DLD1 (cell line): ENCODE measurements around the gene TRERF1.
"Not testable (repeated sequence)": the region's sequence is repeated elsewhere in the genome, so short reads cannot be mapped to it uniquely, and the experiment has no call there.

ENCODE experiments used
- in situ Hi-C: cut with HindIII; loops from 2 replicates; pipeline ENCODE4 v1.10.0; 2017; ENCODE audit warnings: low sequenced_read_pairs

TRERF1 gene

DNA sequence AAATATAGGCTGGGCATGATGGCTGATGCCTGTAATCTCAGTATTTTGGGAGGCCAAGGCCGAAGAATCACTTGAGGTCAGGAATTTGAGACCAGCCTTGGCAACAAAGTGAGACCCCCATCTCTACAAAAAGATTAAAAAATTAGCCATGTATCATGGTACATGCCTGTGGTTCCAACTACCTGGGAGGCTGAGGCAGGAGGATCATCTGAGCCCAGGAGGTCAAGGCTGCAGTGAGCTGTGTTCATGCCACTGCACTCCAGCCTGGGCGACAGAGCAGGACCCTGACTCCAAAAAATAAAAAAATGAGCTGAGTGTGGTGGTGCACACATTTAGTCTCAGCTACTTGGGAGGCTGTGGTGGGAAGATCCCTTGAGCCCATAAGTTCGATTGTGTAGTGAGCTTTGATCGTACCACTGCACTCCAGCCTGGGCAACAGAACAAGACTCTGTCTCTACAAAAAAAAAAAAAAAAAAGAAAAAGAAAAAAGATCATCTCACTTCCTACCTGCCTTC lies 246.9 kb downstream of the TRERF1 start:
- in situ Hi-C loops: no loop called here

DNA sequence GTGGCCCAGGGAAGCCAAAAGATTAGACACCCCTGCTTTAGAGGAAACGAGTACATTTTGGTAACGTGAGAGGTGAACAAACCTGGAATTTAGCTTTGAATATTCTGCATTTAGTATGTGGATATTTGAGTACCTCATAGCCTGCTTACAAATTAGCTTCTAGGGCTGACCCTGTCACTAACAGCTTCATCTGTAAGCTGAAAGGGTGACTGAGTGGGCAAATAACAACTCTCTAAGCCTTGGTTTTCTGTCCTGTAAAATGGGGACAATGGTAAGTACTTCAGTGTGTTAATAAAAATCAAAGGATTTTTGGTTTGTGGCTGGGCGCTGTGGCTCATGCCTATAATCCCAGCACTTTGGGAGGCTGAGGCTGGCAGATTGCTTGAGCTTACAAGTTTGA lies 248.5 kb downstream of the TRERF1 start:
- in situ Hi-C loops: no loop called here

DNA sequence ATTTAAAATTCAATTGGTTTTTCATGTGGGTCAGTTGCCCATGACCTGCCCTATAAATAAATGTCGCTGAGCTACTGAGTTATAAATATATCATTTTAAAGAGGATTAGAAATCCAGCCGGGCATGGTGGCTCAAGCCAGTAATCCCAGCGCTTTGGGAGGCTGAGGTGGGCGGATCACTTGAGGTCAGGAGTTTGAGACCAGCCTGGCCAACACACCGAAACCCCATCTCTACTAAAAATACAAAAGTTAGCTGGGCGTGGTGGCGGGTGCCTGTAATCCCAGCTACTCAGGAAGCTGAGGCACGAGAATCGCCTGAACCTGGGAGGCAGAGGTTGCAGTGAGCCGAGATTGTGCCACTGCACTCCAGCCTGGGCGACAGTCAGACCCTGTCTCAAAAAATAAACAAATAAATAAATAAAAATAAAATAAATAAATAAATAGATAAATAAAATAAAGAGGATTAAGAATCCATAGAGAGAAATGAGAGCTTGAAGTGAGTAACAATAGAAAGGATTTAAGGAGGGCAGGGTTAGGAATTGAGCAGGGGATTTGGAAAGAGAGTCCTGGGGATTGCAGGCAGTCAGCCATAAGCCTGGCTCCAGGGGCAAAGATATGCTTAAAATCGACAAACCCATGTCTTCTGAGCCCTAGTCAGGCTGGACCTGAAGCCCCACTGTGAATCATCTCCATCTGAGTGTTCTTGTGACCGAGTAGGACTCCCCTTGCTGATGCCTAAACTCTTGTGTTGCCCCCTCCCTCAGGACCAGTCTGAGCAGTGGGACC lies 249.4 kb downstream of the TRERF1 start:
- in situ Hi-C loops: not testable (repeated sequence)

DNA sequence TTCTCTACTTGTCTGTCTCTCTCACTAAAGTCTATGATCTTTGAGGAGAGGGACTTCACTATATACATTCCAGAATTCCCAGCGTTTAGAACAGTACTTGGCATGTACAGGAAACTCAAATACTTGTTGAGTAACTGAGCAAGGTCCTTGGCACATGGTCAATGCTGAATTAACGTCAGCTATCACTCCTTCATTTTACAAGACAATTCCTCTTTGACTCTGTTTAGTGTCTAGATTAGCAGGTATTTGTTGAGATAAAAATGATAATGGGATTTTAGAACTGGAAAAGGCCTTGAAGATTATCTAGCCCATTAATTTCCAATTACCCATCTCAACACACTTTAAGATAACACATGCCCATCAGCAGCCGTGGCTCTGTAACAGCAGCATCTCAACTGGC lies 250.3 kb downstream of the TRERF1 start:
- in situ Hi-C loops: no loop called here

DNA sequence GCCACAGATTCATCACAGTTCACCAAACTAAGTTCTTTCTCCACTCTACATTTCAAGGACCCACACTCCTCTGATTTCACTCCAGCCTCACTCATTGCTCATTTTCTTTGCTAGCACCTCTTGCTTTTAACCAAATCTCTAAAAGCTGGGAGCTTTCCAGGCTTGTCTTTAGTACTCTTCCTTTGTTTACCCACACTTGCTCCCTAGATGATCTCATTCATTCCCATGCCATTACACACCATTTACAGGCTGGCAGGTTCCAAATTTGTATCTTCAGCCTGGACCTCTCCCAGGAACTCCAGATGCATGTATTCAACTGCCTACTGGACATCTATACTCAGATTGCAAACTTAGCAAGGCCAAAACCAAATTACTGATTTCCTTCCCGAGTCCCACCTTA lies 251.7 kb downstream of the TRERF1 start:
- in situ Hi-C loops: no loop called here

DNA sequence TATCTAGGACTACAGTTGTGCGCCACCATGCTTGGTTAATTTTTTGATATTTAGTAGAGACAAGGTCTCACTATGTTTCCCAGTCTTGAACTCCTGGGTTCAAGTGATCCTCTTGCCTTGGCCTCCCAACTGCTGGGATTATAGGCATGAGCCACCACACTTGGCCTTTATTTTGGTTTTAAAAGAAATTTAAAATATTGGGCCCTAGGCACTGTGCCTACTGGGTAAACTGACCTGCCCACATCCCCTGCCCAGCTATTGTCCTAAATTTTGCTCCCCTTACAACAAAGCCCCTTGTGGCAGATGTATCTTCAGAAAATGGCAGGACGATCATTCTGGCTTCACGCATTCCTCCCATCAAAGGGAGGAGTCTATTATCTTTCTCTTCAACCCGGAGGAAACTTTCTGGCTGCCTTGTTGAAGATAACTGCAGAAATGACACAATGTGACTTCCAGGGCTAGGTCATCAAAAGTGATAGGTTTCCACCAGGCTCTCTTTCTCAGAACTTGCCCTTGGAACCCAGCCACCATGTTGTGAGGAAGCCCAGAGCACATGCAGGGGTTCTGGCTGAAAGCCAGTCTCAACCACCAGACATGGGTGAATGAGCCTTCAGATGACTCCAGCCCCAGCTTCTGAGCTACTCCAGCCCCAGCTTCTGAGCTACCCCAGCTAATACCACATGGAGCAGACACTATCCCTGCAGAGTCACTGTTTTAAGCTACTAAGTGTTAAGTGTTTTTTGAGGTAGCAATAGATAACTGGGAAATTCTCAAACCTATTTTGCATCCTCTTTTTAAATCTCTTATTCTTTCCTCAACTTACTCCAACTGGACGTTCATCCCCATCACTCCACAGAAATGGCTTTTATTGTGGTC lies 252.4 kb downstream of the TRERF1 start:
- in situ Hi-C loops: no loop called here

DNA sequence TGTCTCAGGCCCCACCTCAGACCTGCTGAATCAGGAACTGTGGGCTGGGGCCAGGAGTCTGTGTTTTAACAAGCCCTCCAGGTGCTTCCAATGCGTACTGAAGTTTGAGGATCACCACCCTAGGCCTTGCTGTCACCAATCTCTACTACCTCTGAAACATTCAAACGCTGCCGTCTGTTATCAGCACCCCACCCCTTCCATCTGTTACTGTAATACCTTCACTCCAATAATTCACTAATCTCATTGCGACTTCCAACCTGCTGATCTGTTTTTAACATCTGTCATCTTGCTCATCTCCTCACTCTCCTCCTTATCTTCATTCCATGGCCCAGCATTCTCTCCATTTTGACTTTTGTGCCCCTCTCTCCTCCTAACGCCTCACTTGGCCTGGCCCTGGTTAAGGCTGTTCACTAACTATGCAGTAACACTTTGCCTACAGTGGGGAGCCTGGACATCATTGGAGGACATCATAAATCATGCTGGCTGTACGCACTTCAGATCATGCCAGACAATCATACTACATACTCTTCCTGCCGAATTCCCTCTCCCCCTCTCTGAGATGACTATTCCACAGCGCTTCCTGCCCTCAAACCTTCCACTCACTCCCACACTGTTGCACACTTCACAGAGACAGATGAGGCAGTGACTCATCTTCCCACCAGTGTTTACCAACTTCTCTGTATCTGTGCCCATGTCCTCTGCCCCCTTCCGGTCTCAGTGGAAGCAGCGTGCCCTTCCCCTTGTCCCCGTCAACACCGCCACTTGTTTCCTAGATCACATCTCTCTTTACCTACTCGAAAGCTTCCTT lies 254.0 kb downstream of the TRERF1 start:
- in situ Hi-C loops: no loop called here

DNA sequence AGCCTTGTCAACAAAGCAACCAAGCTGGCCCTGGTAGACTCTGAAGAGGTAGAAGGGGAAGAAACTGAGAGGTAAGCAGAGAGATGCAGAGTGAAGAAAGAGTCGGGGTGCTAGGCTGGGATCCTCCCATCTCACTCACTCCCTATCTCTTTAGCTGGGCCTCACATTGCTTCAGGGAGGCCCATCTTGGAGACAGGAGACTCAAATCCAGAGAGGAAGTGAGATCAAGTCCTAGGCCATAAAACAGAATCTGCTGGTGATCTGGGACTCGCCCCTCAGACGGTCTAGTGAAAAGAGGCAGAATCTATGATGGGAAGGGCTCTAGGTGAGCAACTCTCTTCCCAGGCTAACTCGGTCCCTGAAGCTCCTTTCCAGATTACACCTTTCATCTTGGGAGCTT lies 256.3 kb downstream of the TRERF1 start:
- in situ Hi-C loops: no loop called here

DNA sequence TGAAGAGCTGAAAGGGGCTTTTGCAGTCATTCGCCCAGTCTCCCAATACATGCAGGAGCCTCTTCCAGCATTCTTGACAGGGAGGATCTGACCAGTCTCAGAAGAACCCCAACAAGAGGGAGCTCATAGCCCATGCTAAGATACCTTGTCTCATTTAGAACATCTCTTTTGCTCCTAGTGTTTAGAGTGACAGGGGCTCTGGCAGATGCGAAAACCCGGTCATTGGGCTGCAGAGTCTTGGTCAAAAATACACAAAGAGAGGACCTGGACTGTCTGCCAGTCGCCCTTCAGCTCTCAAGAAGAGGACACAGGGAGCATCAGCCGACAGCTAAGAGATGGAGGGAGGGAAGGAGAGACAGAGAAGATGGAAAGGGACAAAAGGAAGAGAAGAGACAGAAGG lies 257.7 kb downstream of the TRERF1 start:
- in situ Hi-C loops: no loop called here

DNA sequence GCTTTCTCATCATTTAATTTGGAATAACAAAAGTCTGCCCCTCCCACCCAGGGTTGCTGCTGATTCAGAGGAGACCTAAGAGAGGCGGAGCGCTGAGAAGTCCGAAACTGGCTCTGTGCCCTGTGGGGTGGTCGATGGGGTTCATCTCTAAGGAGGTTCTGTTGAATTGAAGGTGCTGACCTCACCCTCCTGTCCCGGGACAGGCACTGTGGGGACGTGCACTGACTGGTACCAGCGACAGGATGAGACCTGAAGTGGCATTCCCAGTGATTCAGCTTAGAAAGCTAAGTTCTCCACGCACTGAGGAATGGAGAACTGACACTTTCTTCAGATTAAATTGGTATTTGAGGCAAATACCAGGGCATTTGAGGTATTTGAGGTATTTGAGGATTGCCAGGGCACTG lies 258.2 kb downstream of the TRERF1 start:
- in situ Hi-C loops: no loop called here

DNA sequence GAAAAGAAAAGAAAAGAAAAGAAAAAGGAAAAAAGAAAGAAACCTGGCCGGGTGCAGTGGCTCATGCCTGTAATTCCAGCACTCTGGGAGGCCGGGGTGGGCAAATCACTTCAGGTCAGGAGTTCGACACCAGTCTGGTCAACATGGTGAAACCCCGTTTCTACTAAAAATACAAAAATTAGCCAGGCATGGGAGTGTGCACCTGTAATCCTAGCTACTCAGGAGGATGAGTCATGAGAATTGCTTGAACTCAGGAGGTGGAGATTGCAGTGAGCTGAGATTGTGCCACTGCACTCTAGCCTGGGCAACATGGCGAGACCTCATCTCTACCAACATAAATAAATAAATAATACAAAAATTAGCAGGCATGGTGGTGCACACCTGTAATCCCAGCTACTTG lies 259.3 kb downstream of the TRERF1 start:
- in situ Hi-C loops: not testable (repeated sequence)

DNA sequence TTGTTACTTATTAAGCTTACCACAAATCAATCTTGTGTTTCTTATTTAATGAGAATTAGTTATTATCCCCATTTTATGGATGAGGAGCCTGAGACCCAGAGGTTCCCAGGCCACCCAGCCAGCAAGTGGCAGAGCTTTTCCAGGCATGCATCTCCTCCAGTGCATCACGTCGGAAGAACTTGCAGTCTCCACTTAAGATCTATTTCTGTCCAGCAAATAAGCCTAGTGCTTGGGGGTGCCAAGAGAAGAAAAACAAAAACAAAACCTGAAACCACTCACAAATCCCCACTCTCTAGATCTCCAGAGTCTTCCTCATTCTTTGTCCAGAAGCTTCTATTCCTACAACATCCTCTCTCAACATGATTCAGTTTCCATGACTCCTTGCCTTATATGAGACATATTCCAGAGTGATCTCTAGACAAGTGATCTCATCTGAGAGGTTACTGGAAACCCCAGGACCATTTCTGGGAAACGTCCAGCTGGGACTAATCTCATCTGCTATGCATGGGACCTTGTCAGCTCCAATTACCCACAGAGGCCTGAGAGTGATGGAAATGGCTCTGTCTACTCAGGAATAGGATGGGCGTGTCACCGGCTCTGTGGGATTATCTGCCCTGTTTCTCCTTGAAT lies 261.1 kb downstream of the TRERF1 start:
- in situ Hi-C loops: no loop called here

DNA sequence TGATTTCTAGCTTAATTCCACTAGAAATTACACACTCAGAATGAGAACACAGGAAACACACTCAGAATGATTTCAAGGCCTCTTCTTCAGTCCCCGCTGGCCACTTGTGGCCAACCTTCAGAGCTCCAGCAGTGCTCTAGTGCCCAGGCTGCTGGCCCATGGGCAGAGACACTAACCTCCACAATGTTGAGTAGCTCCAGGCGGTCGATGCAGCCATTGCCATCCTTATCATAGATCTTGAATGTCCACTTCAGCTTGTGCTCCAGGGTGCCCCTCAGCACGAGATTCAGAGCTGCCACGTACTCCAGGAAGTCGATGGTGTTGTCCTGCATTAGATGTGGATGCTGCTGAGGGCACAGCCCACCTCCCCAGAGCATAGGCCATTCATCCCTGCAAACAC lies 263.3 kb downstream of the TRERF1 start:
- in situ Hi-C loops: no loop called here

DNA sequence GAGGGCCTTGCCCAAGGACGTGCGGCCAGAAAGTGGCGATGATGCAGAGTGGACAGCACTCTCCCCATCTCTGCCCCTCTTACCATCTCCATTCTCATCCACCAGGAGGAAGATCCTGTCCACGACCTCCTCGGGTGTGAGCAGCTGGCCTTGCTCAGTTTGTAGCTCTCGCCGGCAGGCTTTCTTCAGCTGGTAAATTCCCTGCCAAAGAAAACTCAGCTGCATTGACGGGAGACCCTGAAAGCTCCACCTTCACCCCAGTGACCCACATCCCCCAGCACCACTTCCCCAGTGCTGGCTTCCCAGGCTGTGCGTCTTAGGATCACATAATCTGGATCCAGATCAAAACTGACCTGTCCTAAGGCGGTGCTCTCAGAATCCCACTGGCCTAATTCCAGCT lies 266.1 kb downstream of the TRERF1 start:
- in situ Hi-C loops: no loop called here

DNA sequence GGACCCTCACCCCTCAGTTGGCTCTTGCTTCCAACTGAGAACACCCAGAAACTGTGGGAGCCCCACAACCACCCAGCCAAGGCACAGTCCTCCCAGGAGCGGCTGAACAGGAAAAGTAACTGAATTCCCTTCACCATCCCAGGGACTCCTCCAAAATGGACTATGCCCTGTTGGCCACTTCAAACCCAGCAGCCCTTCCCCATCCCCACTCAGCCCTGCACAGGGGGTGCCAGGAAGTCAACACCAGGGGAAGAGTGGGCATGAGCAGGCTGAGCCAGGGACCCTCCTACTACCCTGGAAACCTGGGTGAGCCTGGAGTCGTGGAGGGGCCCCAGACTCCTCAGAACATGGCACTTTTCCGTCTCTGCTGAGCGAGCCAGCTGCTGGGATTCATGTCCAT lies 267.3 kb downstream of the TRERF1 start:
- in situ Hi-C loops: no loop called here

DNA sequence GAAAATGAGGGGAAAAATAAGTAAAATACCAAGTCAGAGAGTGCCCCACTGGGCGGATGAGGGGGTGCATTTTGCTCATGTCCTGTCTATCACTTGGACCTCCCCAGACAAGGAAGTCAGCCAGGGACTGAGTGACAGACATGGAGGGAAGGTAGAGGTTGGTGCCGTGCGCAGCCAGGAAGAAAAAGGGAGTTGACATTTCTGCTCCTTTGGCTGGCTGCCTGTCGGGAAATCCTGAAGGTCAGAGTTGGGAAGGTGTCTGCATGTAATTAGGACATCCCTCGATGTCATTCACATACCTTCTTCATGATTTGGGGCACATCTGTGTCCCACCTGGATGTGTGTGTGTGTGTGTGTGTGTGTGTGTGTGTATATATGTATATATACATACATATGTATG lies 269.6 kb downstream of the TRERF1 start:
- in situ Hi-C loops: no loop called here

DNA sequence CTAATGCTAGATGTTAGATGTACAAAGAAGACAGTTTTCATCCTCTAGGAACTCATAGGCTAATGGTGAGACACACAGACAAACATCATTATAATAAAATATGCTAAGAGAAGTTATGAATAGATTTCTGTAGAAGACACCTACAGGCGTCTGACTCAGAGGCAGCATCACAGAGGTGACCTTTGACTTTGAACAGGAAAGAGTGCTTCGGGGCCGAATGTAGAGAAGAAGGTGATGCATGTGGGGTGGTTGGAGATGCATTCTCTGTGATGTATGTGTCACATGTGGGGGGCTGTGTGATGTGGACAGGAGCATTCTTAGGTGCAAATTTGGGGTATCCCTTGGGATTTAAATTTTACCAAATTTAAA lies 271.8 kb downstream of the TRERF1 start:
- in situ Hi-C loops: no loop called here

DNA sequence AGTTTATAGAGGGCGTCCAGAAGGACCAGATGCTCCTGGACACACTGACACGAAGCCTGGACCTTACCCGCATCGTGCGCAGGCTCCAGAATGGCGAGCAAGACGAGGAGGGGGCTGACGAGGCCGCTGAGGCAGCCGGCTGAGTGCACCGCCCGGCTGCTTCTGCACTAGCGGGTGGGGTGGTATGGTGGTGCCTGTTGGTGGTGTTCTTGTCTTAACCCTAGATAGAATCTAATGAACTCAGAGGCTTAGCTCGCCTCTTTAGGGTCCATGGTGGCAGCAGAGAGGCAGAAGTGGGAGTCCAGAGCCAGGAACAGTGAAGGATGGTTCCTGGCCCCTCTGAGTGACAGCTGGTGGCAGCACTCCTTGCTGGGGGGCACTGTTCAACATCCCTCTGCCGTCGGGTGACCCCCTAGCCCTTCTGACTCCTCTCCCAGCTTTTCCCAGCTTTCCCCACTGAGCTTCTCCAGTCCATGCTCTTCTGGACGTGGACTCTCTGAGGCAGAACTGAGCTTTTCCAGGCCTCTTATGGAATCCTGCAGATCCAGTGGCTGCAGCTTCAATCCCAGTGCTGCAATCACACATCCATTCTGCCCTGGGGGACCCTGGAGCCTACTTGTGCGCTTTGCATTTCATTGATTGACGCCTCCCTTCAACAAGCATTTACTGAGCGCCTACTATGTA lies 272.3 kb downstream of the TRERF1 start:
- in situ Hi-C loops: no loop called here

DNA sequence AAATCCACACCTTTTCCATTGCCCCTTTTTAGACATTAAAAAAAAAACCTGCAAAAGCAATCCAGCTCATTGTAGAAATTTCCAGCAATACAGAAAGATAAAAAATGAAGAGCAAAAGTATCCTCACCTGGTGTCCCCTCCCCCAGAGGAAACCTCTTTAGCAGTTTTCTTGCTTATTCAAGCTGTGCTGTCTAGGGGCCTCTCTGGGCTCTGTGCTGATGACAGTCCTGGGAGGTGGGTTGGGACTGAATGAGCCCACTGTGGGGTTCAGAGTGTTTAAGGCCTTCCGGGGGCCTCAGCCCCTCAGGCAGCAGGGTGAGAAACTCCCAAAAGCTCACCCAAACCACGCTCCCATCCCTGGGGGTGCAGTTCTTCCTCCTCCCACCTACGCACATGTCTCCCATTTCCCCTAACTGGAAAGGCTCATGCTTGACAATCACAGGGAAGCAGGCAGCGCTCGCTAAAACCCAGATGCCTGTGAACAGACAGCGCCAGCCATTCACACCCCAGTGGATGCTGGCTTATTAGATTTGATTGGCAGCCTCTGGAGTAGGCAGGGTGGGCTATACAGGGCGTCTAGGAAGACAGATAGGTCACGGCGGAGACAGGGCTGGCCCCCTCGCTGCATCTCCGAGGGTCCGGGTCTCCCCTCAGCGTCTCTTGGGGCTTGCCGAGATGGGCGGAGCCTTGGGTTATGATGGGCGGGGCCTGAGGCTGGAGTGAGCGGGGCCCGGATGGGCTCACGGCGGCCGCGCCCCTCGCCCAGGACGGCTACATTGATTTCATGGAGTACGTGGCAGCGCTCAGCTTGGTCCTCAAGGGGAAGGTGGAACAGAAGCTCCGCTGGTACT lies 274.0 kb downstream of the TRERF1 start:
- in situ Hi-C loops: no loop called here
